HG03469 (cell line): ENCODE results near the gene SVOPL.

Source experiments
- ATAC-seq: cut with Tn5 transposase; IDR thresholded peaks from one replicate; pipeline ENCODE4 v1.9.1; 2021; ENCODE audit warnings: mild to moderate bottlenecking, moderate library complexity, moderate number of reproducible peaks; ENCODE audit not compliant: unreplicated experiment

The SVOPL gene

GRCh38 chr7:138610671-138611170, 90.4 kb downstream of the SVOPL start:
- no peak for ATAC-seq

GRCh38 chr7:138608275-138608674, 92.9 kb downstream of the SVOPL start:
- no peak for ATAC-seq

DNA sequence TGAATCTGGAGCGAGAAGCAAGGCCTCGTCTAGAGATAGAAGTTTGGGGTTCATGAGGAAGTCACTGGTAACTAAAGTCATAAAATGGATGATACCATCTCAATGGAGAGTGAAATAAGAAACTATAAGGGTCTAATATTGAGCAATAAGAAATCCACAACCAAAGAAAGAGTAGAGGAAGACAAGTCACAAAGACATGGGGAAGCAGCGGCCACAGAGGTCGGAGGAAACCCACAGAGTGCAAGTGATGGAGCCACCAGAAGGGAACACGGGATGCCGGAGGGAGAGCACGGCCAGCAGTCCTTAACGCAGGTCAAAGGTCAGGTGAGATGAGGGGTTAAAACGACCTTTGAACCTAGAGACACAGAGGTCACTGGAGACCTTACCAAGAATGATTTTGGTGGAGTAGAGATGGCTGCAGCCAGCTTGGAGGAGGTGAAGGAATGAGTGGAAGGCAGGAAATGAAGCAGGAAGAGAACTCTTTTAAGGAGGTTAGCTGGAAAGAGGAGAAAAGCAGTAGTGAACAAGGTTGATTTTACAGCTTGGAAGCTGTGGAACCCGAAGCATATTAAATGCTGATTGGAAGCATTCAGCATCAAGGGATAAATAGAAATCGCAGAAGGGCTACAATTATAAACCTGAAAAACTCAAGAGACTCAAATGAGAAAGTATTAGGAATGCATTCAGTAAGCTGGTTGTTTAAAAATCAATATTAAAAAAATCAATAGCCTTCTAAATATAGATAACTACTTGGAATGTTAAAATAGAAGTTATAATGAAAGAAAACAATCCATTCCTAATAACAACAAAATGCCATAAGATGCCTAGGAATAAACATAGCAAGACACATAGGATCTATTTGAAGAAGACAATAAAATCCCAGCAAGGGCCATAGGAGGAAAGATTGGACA, 93.7 kb downstream of the SVOPL start:
- no peak for ATAC-seq

GRCh38 chr7:138606236-138606635, 94.9 kb downstream of the SVOPL start:
- ATAC-seq = no peak

DNA sequence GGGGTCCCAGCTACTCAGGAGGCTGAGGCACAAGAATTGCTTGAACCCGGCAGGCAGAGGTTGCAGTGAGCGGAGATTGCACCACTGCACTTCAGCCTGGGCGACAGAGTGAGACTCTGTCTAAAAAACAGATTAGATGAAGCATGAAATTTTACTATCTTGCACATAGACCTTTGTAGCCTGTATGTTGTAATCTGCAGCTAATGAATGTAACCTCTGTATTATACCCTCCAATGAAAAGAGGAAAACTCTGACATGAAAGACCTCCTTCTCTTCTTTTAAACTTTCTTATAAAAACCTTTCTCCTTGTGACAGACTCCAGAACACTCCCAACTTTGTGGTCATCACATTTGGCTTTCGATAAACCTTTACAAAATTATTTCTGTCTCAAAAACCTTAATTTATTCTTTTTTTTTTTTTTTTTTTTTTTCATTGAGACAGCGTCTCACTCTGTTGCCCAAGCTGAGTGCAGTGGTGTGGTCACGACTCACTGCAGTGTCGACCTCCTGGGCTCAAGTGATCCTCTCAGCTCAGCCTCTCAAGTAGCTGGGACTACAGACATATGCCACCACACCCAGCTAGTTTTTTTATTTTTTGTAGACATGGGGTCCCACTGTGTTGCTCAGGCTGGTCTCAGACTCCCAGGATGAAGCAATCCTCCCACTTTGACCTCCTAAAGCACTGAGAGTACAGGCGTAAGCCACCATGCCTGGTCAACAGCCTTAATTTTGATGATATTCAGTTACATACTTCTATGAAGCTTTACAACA, 97.4 kb downstream of the SVOPL start:
- ATAC-seq = no peak

DNA sequence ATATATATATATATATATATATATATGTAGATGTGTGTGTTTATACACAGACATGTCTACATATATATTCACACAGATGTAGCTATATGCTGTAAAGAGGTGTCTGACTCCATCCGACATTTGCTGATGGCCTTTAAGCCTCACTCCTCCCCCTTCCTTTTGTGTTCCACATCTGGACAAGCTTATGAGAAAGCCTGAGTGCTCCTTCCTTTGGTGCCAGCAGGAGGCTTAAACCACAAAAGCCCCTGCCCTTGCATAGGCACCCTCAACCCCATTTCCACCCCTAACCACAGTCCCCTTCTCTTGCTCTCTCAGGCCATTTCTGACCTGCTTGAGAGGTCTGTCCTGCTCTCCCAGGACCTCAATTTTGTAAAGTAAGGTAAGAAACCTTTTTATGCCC, 98.7 kb downstream of the SVOPL start:
- no peak for ATAC-seq

DNA sequence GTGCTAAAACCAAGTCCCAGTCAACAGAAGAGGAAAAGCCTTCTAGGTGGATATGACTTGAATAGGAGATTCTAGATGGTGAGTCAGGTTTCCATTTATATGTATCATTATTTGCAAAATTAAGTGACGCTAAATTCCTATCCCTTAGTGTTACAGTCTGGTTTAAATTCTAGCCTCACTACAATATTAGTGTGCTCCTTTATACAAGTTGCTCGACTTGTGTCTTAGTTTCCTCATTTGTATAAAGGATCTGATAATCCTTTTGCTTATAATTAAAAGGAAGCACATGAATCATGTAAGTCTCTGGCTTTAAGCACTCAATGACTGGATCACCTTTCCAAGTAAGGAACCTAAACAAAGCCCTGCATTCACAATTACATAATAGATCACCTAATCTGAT, 105.7 kb downstream of the SVOPL start:
- no peak for ATAC-seq

GRCh38 chr7:138590154-138590553, 111.0 kb downstream of the SVOPL start:
- ATAC-seq = no peak

- ATAC-seq = no peak
Observed at GRCh38 chr7:138588986-138589385, 112.2 kb downstream of the SVOPL start.

- ATAC-seq = no peak
Observed at GRCh38 chr7:138587485-138587884, 113.7 kb downstream of the SVOPL start.

- ATAC-seq = no peak
Observed at GRCh38 chr7:138585283-138585993, 115.7 kb downstream of the SVOPL start.

GRCh38 chr7:138584696-138585095, 116.5 kb downstream of the SVOPL start:
- no peak for ATAC-seq

DNA sequence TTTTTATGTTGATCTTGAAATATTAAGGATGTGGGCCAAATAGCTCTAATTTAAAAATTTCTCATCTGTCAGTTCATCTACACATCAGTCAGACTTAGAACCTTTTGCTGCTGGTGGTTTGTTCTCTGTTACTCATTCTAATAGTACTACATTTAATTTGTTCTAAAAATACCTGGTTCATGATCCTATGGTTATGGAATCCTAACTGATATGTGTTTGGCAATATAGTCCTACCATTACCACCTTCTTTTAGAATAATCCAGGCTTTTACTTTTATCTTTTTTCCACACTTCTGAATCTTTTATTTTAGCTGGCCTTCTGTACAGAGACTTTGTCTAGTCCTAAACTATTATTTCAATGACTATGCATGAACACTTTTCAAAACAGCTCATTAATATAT, 116.9 kb downstream of the SVOPL start:
- no peak for ATAC-seq

DNA sequence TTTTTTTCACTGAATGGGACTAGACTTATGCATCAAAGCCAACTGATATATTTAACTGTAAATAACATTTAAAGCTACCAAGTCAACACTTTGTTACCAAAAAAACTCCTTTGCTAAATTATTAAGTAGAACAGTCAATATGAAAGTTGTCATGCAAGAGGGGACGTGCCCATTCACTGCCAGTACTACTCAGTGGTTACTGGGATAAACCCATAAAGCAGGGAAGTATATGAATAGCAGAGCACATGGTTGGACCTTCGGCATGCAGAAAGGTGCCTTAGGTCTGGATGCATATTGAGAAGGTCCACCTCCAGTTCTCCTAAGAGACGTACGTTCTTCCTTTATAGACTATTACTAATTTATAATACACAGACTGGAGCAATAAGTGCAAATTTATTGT, 120.1 kb downstream of the SVOPL start:
- ATAC-seq = no peak

DNA sequence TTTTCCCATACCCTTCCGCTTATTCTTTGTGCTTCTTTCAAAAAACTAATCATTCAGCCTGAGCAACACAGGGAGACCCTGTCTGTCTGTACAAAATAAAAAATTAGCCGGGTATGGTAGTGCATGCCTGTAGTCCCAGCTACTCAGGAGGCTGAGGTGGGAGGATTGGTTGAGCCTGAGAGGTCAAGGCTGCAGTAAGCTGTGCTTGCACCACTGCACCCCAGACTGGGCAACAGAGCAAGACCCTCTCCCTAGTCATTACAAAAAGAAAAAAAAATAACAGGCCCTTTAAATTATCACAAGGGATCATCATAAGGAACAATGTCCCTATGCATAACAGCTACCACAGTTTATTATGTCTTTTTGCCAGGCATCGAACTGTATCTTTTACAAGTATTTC, 121.5 kb downstream of the SVOPL start:
- no peak for ATAC-seq

- no peak for ATAC-seq
Observed at GRCh38 chr7:138579136-138579535, 122.0 kb downstream of the SVOPL start.

DNA sequence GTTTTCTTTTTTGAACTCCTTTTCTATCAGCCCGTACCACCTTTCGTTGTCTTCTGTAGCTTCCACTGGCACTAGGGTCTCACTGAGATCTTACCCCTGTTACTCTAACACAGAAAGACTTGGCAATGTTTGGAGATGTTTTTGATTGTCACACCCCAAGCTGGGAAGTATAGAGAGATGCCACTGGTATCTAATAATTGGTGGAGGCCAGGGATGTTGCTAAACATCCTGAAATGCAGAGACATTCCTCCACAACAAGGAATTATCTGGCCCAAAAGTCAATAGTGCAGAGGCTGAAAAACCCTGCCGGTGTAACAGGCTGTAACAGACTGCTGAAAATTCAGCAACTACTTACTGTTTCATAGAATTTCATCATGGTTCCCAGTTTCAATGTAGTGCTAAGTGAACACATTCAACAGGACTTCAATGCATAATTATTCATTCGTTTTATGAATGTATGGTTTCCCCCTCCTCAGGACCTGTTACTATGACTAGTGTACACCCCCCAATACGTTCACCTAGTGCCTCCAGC, 125.2 kb downstream of the SVOPL start:
- ATAC-seq = no peak

DNA sequence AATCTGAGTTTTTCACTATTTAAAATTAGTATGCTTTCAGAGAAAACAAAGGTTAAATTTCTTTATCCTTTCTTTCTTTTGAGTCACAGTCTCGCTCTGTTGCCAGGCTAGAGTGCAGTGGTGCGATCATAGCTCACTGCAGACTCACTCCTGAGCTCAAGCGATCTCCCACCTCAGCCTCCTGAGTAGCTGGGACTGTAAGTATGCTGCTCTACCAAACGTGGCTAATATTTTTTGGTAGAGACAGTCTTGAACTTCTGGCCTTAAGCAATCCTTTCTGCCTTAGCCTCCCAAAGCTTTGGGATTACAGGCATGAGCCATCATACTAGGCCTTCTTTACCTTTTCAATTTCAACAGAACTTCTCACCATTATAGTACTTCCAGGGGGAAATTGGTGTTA, 127.4 kb downstream of the SVOPL start:
- no peak for ATAC-seq

GRCh38 chr7:138570715-138571114, 130.4 kb downstream of the SVOPL start:
- ATAC-seq = no peak

DNA sequence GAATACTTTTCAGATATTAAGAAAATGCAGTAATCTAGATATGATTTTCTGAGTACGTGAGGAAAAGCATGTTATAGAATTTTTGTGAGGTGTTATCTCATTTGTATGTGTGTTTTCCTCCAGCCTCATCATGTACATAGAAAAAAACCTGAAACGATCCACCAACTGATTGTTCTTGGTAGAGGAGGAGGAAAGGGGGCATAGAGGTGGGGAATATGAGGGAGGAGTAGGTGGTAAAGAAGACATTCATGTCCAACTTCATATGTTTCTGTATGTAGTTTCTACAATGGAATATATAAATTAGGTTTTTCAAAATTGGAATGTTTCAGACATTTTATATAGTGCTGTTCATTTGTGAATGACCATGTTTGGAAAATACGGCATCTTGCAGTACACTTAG, 131.7 kb downstream of the SVOPL start:
- ATAC-seq = no peak

DNA sequence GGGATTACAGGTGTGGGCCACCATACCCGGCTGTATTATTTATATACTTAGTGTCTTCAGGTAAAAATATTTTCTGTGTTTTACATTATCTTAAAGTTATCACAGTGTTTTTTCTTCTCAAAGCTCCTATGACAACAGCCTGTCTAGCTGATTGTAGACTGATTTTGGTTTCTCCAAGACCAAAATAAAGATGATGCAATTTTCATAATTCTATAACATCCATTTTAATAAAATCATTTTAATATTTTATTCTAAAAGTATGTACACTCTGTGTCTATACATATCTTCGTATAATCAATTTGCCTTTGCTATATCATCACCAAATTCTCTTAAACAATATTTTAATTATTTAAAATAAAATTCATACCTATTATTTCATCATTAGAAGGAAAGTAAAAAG, 132.5 kb downstream of the SVOPL start:
- no peak for ATAC-seq
